K562 (cell line): ENCODE results near the gene MBD3. TPM values are rescaled to one million over a fixed set of nuclear protein-coding genes. Genes with fewer than 3 reads are reported as not detected.

ENCODE experiments used
- ATAC-seq: fragments of 200-7000 bp; cut with Tn5 transposase; 3 replicates; pipeline ENCODE4 v1.9.1; 2020; ENCODE audit warnings: moderate library complexity
- BruUV-seq: library from RNA; stranded (reverse); fragments of 400-500 nt; replicated peaks from 2 replicates; lab custom pipeline; 2021; lab: Mats Ljungman, UMichigan
- CTCF ChIA-PET: fragments of 300-600 bp; formaldehyde crosslinking; extraction: SDS; loops from one replicate; lab custom pipeline; 2021; ENCODE audit warnings: low intra/inter-chr PET ratio; lab: Yijun Ruan, JAX
- POLR2A ChIA-PET: fragments of 300-600, 350-650 bp; sonication (Branson Sonifier 250); formaldehyde crosslinking; extraction: SDS; loops from one replicate; lab custom pipeline; 2021; ENCODE audit warnings: antibody characterized with exemption, inconsistent platforms; lab: Yijun Ruan, JAX
- DNase-seq, 4 experiments: peaks; one replicate each; pipeline versions ENCODE4 v3.0.0 to v3.0.0-alpha.2; 2011 to 2018; ENCODE audit warnings: low spot score in 3 of 4, mixed read lengths in 3 of 4; ENCODE audit errors: extremely low read depth in 1 of 4
- FAIRE-seq: peaks from 2 replicates; lab custom pipeline; 2011; peaks lifted over from hg19 to GRCh38; lab: Jason Lieb, UNC
- H2AFZ ChIP-seq: 2 replicates; pipeline ENCODE4 v1.6.0; 2011; ENCODE audit warnings: low read depth, low read length, control low read depth, inconsistent platforms
- H3K27ac ChIP-seq: fragments of 200-600 bp; 3 replicates; pipeline ENCODE4 v1.8.0; 2011; ENCODE audit warnings: low read depth, mild to moderate bottlenecking, control low read depth, inconsistent platforms, low read length, moderate library complexity, mixed read lengths; ENCODE audit errors: extremely low read depth
- H3K27me3 ChIP-seq, 2 experiments: fragments of 300-600 bp in 1 of 2; 2 replicates in 1 of 2; 3 replicates in 1 of 2; pipeline versions ENCODE4 v1.6.0 to v1.8.0; 2011; ENCODE audit warnings: inconsistent platforms in 2 of 2, low read length in 2 of 2, mild to moderate bottlenecking in 1 of 2, mixed read lengths in 1 of 2, moderate library complexity in 1 of 2; ENCODE audit not compliant: control insufficient read depth in 2 of 2, insufficient read depth in 2 of 2
- H3K36me3 ChIP-seq: fragments of 300-600 bp; 3 replicates; pipeline ENCODE4 v1.8.0; 2011; ENCODE audit warnings: mild to moderate bottlenecking, low read length, inconsistent platforms; ENCODE audit not compliant: control insufficient read depth, insufficient read depth
- H3K4me1 ChIP-seq, 2 experiments: fragments of 200-600 bp in 1 of 2; replicated peaks in 1 of 2; 2 replicates in 1 of 2; 3 replicates in 1 of 2; pipeline versions ENCODE4 v1.5.1 to v1.8.0; 2011; ENCODE audit warnings: inconsistent platforms in 2 of 2, low read length in 2 of 2, mild to moderate bottlenecking in 1 of 2, mixed read lengths in 1 of 2, moderate library complexity in 1 of 2; ENCODE audit not compliant: control insufficient read depth in 2 of 2, insufficient read depth in 2 of 2
- H3K4me2 ChIP-seq: 2 replicates; pipeline ENCODE4 v1.6.1; 2011; ENCODE audit warnings: low read length, control low read depth, inconsistent platforms, mixed read lengths; ENCODE audit not compliant: insufficient read depth
- H3K4me3 ChIP-seq: fragments of 200-600 bp; sonication (generic), shearing (Covaris generic); 2 replicates; pipeline ENCODE4 v1.5.1; 2016; ENCODE audit warnings: control low read depth, inconsistent platforms
- H3K79me2 ChIP-seq: fragments of 200-600 bp; 3 replicates; pipeline ENCODE4 v1.8.0; 2011; ENCODE audit warnings: low read length, inconsistent platforms; ENCODE audit not compliant: control insufficient read depth, insufficient read depth
- H3K9ac ChIP-seq, 2 experiments: 2 replicates each; pipeline versions ENCODE4 v1.6.0 to v1.6.1; 2011; ENCODE audit warnings: low read depth in 2 of 2, low read length in 2 of 2, control low read depth in 1 of 2, inconsistent platforms in 1 of 2, mild to moderate bottlenecking in 1 of 2, mixed read lengths in 1 of 2; ENCODE audit not compliant: insufficient read depth in 1 of 2
- H3K9me1 ChIP-seq: one replicate; pipeline ENCODE4 v1.6.0; 2011; ENCODE audit warnings: inconsistent platforms, mild to moderate bottlenecking, low read length, moderate library complexity; ENCODE audit not compliant: control insufficient read depth, insufficient read depth
- H3K9me3 ChIP-seq: replicated peaks from 2 replicates; pipeline ENCODE4 v1.5.1; 2011; ENCODE audit warnings: low read depth, low read length, inconsistent platforms; ENCODE audit not compliant: control insufficient read depth, insufficient read depth
- H4K20me1 ChIP-seq: replicated peaks from 2 replicates; pipeline ENCODE4 v1.6.1; 2011; ENCODE audit warnings: low read length, inconsistent platforms, mixed read lengths; ENCODE audit not compliant: control insufficient read depth, insufficient read depth
- BCOR ChIP-seq: fragments of 450-650 bp; IDR thresholded peaks from 2 replicates; pipeline ENCODE4 v1.6.1; 2016
- HNRNPH1 ChIP-seq: fragments of 200-400 bp; formaldehyde crosslinking; optimal IDR thresholded peaks from 2 replicates; pipeline ENCODE3; 2017; ENCODE audit warnings: low read depth, mild to moderate bottlenecking, low read length, moderate library complexity
- MYNN ChIP-seq, 2 experiments: sonication (generic); formaldehyde crosslinking in 1 of 2; IDR thresholded peaks; 2 replicates each; pipeline versions ENCODE4 v1.5.0 to v1.6.1; 2016 to 2020; ENCODE audit warnings: antibody characterized with exemption in 1 of 2, missing genetic modification reagents in 1 of 2
- ZFP36 ChIP-seq: fragments of 150-350 bp; IDR thresholded peaks from 2 replicates; pipeline ENCODE4 v1.6.1; 2018; ENCODE audit warnings: low read length, low read depth; ENCODE audit not compliant: partially characterized antibody
- ZNF316 ChIP-seq: fragments of 450-650 bp; IDR thresholded peaks from 2 replicates; pipeline ENCODE4 v1.6.1; 2016
- WGBS: fragments of 100-300 bp; shearing (Covaris generic); methylation state at CpG from one replicate; pipeline ENCODE4 v1.1.6; 2016; ENCODE audit warnings: low coverage, mixed read lengths; ENCODE audit not compliant: insufficient coverage; ENCODE audit errors: missing lambda C conversion rate; 5-methylcytosine and 5-hydroxymethylcytosine counted together
- in situ Hi-C: fragments of 300-500 bp; cut with MboI; formaldehyde crosslinking; loops from 4 replicates; pipeline ENCODE4 v1.15.0; 2018; ENCODE audit warnings: inconsistent platforms, mixed read lengths
- intact Hi-C: fragments of 100-400 bp; cut with micrococcal nuclease; formaldehyde crosslinking; loops from 2 replicates; pipeline ENCODE4 v1.14.2; 2022
- polyA plus RNA-seq, 8 experiments: library from polyadenylated mRNA; depleted of rRNA in 4 of 8; stranded (reverse) in 5 of 8; unstranded in 3 of 8; fragments of >200 nt; fragmentation: Nextera tagmentation in 2 of 8; fragmentation: Illumina TruSeq in 1 of 8; extraction: Ambion mirVana in 2 of 8; extraction: Trizol in 1 of 8; gene quantifications; 2 replicates each; pipeline versions ENCODE4 v1.2.1 to v1.2.3, GENCODE V29; 2011 to 2014; ENCODE audit warnings: inconsistent platforms in 1 of 8, missing spikeins in 1 of 8
- total RNA-seq, 7 experiments: library from RNA; depleted of rRNA in 6 of 7; stranded (reverse); fragments of >200 nt in 6 of 7; fragmentation: Illumina TruSeq in 2 of 7; extraction: Trizol in 2 of 7; gene quantifications; 2 replicates each; pipeline versions ENCODE4 v1.2.1 to v1.2.3, GENCODE V29; 2011 to 2021; ENCODE audit warnings: low replicate concordance in 1 of 7
- TF ChIP-seq, protein P1 (sequence below), 2 experiments: fragments of 250-450 bp in 1 of 2; fragments of 450-650 bp in 1 of 2; sonication (Bioruptor Pico) in 1 of 2; IDR thresholded peaks; 2 replicates each; pipeline versions ENCODE4 v1.6.1 to v1.8.0; 2016 to 2021; ENCODE audit warnings: mild to moderate bottlenecking in 2 of 2, moderate library complexity in 2 of 2, missing compliant biosample characterization in 1 of 2, missing genetic modification characterization in 1 of 2

MBD3 gene
- total and polyA plus RNA-seq, 9 of the 15 experiments (the other 6 are each of a cell fraction or from before 2014, with no cell fraction given): 0.24 to 137 (median 30.9) TPM

GRCh38 chr19:1554968-1555367 is 37.7 kb downstream of the MBD3 start:
- Histone ChIP-seq H3K79me2 (peaks cover 6% of the 10 kb centered on the region; the same call in 2 of the 3 replicates), H3K27me3 (no peaks in the 10 kb centered on the region; a peak in 1 of 5 replicates), H2AFZ (no peak overlapping the region), H3K4me3 (no peak overlapping the region), H4K20me1 (no peaks in the 10 kb centered on the region), H3K9me1 (no peaks in the 10 kb centered on the region), H3K4me2 (no peak overlapping the region), H3K36me3 (peaks cover 10% of the 10 kb centered on the region; the same call in 1 of the 3 replicates), H3K4me1 (peaks cover 3 to 31% of the 10 kb centered on the region in 2 experiments; a peak in 3 of 5 replicates), H3K9me3 (no peaks in the 10 kb centered on the region), H3K9ac (no peak overlapping the region), H3K27ac (no peak overlapping the region)
- ATAC-seq (no peak), FAIRE-seq (no peak), DNase-seq (no peak)
- in situ Hi-C loops: no loop called here
- WGBS: 89% methylated on average over 19 of the region's 24 CpGs
- POLR2A ChIA-PET: no interaction called here
- BruUV-seq: no TSS peak
- intact Hi-C loops: no loop called here
- TF ChIP-seq ZNF316 (0 out of 2 replicates have a peak, but pooled peaks have one; percentile 12), HNRNPH1 (no peak)
- CTCF ChIA-PET: no interaction called here

GRCh38 chr19:1553415-1553814 is 39.2 kb downstream of the MBD3 start:
- H3K36me3 ChIP-seq: peaks cover 10% of the 10 kb centered on the region; the same call in 1 of the 3 replicates

More at GRCh38 chr19:1553415-1553814, 39.2 kb downstream of the MBD3 start:
- ATAC-seq: peak; percentile 60
- no TSS peak for BruUV-seq
- intact Hi-C loops (no loop called here), in situ Hi-C loops (no loop called here)
- no peak for DNase-seq
- H4K20me1 ChIP-seq: no peaks in the 10 kb centered on the region
- H3K9me1 ChIP-seq: no peaks in the 10 kb centered on the region
- no peak overlapping the region; the same call in 1 of the 2 replicates for H3K4me2 ChIP-seq
- peak overlapping the region in 1 of 2 experiments; percentile 74; a peak in 2 of 4 replicates for H3K9ac ChIP-seq
- H3K79me2 ChIP-seq: no peaks in the 10 kb centered on the region
- no peak overlapping the region for H3K4me3 ChIP-seq
- peak overlapping the region; percentile 34 for H2AFZ ChIP-seq
- peak; percentile 86 for TF ChIP-seq ZFP36
- TF ChIP-seq MYNN (IDR thresholded peaks at IDR 0.05): peak; percentile 31; the same call in 1 of the 2 replicates
- TF ChIP-seq MYNN (CRISPR knock-in tag; IDR thresholded peaks at IDR 0.05): no peak
- TF ChIP-seq BCOR: peak; percentile 54
- TF ChIP-seq, protein P1, sequence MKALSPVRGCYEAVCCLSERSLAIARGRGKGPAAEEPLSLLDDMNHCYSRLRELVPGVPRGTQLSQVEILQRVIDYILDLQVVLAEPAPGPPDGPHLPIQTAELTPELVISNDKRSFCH (CRISPR knock-in tag; IDR thresholded peaks at IDR 0.05): no peak
- TF ChIP-seq, protein P1 (tag; IDR thresholded peaks at IDR 0.05): no peak
- WGBS: 37% methylated on average over 8 of the region's 10 CpGs
- H3K27ac ChIP-seq: no peak overlapping the region
- FAIRE-seq: no peak
- no peaks in the 10 kb centered on the region for H3K9me3 ChIP-seq
- POLR2A ChIA-PET: no interaction called here
- CTCF ChIA-PET: no interaction called here
- no peaks in the 10 kb centered on the region; a peak in 1 of 5 replicates for H3K27me3 ChIP-seq
- peaks cover 3 to 20% of the 10 kb centered on the region in 2 experiments; a peak in 3 of 5 replicates for H3K4me1 ChIP-seq
